Testis (tissue), 2 donors: Measurements from ENCODE around the gene CHRNA9.

Experiments
- CTCF ChIP-seq, 3 experiments: fragments of 450-650 bp in 2 of 3; fragments of 200-600 bp in 1 of 3; sonication (generic) in 1 of 3; IDR thresholded peaks; one replicate each; pipeline ENCODE4 v1.5.1; 2016 to 2019; ENCODE audit warnings: antibody characterized with exemption in 3 of 3, mild to moderate bottlenecking in 2 of 3, moderate library complexity in 1 of 3
- POLR2A ChIP-seq: fragments of 450-650 bp; IDR thresholded peaks from one replicate; pipeline ENCODE4 v1.6.1; 2017; ENCODE audit warnings: antibody characterized with exemption, mild to moderate bottlenecking, moderate library complexity

GRCh38 chr4:40363382-40363920 lies 28.3 kb downstream of the CHRNA9 start:
- TF ChIP-seq CTCF (IDR thresholded peaks at IDR 0.05) (no peak), POLR2A (no peak)
